Parathyroid adenoma (tissue), 2 donors: ENCODE measurements around the gene B3GNT9.

Source experiments
- H2AFZ ChIP-seq: fragments of 300-600 bp; sonication (generic); one replicate; pipeline ENCODE4 v1.7.0; 2017; ENCODE audit warnings: antibody characterized with exemption, mild to moderate bottlenecking
- H3K27ac ChIP-seq: fragments of 300-600 bp; sonication (generic); one replicate; pipeline ENCODE4 v1.7.0; 2017
- H3K27me3 ChIP-seq: fragments of 300-600 bp; sonication (generic); one replicate; pipeline ENCODE4 v1.7.0; 2017; ENCODE audit warnings: low read length; ENCODE audit not compliant: control insufficient read depth, insufficient read depth
- H3K36me3 ChIP-seq: fragments of 300-600 bp; sonication (generic); one replicate; pipeline ENCODE4 v1.7.0; 2017; ENCODE audit warnings: low read length; ENCODE audit not compliant: control insufficient read depth, insufficient read depth
- H3K4me1 ChIP-seq: fragments of 300-600 bp; sonication (generic); one replicate; pipeline ENCODE4 v1.7.0; 2017; ENCODE audit warnings: control low read depth
- H3K4me2 ChIP-seq: fragments of 300-600 bp; sonication (generic); one replicate; pipeline ENCODE4 v1.7.0; 2017; ENCODE audit warnings: low read length
- H3K4me3 ChIP-seq: fragments of 300-600 bp; sonication (generic); one replicate; pipeline ENCODE4 v1.7.0; 2017; ENCODE audit warnings: low read depth, low read length
- H3K79me2 ChIP-seq: fragments of 300-600 bp; sonication (generic); one replicate; pipeline ENCODE4 v1.7.0; 2017; ENCODE audit warnings: control low read depth
- H3K9ac ChIP-seq: fragments of 300-600 bp; sonication (generic); one replicate; pipeline ENCODE4 v1.7.0; 2017; ENCODE audit warnings: mild to moderate bottlenecking
- H3K9me3 ChIP-seq: fragments of 300-600 bp; sonication (generic); one replicate; pipeline ENCODE4 v1.7.0; 2017; ENCODE audit warnings: low read length; ENCODE audit not compliant: control insufficient read depth
- TF ChIP-seq, protein P1 (sequence below): fragments of 300-600 bp; sonication (generic); IDR thresholded peaks from one replicate; pipeline ENCODE4 v1.7.0; 2017; ENCODE audit warnings: antibody characterized with exemption, mild to moderate bottlenecking
- donor health status: primary hyperparathyroidism.

Gene B3GNT9

DNA sequence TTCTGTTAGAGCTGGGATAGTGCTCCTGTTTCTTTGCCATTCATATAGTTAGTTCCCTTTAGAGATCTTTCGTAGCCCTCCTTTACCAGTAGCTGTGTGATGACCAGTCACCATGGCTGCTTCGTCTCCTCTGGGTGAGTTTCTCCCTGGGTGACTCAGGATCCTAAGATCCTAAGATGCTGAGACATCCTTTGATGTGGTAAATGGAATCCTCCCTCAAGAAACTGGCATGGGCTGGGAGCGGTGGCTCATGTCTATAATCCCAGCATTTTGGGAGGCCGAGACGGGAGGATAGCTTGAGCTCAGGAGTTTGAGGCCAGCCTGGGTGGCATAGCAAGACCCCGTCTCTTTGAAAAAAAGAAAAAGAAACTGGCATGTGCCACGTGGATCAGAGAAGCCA is 35.2 kb downstream of the B3GNT9 start:
- Histone ChIP-seq H2AFZ (no peak overlapping the region), H3K4me3 (no peak overlapping the region), H3K9me3 (no peaks in the 10 kb centered on the region), H3K79me2 (peaks cover 30% of the 10 kb centered on the region), H3K4me2 (no peak overlapping the region), H3K4me1 (peaks cover 13% of the 10 kb centered on the region), H3K27me3 (no peaks in the 10 kb centered on the region), H3K27ac (no peak overlapping the region), H3K9ac (no peak overlapping the region), H3K36me3 (no peaks in the 10 kb centered on the region)
- TF ChIP-seq, protein P1, sequence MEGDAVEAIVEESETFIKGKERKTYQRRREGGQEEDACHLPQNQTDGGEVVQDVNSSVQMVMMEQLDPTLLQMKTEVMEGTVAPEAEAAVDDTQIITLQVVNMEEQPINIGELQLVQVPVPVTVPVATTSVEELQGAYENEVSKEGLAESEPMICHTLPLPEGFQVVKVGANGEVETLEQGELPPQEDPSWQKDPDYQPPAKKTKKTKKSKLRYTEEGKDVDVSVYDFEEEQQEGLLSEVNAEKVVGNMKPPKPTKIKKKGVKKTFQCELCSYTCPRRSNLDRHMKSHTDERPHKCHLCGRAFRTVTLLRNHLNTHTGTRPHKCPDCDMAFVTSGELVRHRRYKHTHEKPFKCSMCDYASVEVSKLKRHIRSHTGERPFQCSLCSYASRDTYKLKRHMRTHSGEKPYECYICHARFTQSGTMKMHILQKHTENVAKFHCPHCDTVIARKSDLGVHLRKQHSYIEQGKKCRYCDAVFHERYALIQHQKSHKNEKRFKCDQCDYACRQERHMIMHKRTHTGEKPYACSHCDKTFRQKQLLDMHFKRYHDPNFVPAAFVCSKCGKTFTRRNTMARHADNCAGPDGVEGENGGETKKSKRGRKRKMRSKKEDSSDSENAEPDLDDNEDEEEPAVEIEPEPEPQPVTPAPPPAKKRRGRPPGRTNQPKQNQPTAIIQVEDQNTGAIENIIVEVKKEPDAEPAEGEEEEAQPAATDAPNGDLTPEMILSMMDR, result no peak

DNA sequence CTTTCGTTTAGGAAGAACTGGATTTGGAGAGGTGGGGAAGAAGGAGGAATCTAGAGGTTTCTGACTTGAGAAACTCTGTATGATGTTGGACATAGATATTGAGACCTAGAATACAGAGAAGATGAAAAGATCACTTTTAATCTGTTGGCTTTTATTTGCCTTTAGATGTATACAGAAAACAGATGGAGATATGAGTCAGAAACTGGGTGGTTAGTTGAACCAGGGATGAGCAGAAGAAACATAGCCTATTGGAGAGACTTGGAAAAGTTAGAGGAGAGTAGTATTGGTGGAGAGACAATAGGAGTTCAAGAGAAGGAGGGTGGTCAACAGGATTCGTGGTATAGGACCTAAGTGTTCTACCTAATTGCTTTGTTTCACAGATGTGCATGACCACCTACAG is 36.0 kb downstream of the B3GNT9 start:
- Histone ChIP-seq H3K9me3 (no peaks in the 10 kb centered on the region), H3K4me1 (peaks cover 15% of the 10 kb centered on the region), H3K36me3 (no peaks in the 10 kb centered on the region), H3K79me2 (peaks cover 39% of the 10 kb centered on the region), H3K4me3 (no peak overlapping the region), H2AFZ (no peak overlapping the region), H3K27me3 (no peaks in the 10 kb centered on the region), H3K27ac (no peak overlapping the region), H3K4me2 (no peak overlapping the region), H3K9ac (no peak overlapping the region)
- TF ChIP-seq, protein P1, result no peak

DNA sequence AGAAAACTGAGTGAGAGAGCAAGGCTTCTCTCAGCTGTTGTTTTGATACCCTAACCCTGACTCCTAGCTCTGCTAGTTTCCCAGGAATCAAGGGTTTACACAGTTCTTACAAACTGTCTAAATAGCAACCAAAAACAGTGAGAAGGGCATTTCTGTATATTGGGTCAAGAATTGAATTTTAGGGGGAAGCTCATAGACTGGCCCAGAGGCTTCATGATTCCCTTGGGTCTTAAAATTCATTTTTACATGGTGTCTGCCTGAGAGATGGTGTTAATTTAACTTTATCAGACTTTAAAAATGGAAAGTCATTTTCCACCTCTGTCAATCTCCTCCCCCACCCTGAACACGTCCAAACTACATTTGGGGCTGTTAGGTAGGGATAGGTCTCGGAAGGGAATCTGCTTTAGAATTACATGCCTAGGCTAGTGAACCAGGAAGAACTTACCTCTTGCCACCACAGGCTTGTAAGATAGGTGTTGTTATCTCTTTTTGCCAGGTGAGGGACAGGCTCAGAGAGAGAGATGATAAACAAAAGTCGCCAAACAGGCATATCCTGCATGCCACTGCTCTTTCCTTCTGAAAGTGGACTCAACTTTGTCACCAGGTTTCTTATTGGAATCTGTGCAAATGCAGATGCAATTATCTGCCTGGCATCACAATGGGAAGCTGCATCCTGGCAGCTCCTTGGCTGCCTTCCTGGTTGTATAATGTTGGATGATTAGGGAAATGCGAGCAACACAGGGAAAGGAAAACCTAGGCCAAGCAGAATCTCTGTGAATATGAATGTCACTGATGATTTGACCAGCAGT is 38.0 kb downstream of the B3GNT9 start:
- Histone ChIP-seq H3K4me2 (no peak overlapping the region), H3K4me1 (peaks cover 17% of the 10 kb centered on the region), H3K36me3 (no peaks in the 10 kb centered on the region), H3K27me3 (no peaks in the 10 kb centered on the region), H3K4me3 (no peak overlapping the region), H3K9me3 (no peaks in the 10 kb centered on the region), H2AFZ (no peak overlapping the region), H3K79me2 (peaks cover 39% of the 10 kb centered on the region), H3K9ac (no peak overlapping the region), H3K27ac (no peak overlapping the region)
- TF ChIP-seq, protein P1, result no peak

DNA sequence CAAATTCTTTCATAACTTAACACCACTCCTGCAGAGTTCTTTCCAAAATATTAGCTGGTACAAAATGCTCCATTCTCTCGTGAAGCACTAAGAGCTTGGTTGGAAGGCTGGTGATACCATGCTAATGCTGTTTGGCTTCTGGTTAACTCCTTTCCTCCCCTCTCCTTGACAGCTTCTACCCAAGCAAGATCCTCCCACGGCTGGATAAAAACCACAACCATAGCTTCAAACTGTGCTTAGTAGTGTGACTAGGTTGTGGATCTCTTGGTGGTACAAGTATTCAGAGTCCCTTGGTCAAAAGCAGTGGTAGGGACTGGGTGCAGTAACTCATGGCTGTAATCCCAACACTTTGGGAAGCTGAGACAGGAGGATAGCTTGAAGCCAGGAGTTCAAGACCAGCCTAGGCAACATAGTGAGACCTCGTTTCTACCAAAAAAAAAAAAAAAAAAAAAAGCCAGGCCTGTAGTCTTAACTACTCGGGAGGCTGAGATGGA is 38.8 kb downstream of the B3GNT9 start:
- H3K27me3 ChIP-seq, result no peaks in the 10 kb centered on the region
- no peak overlapping the region for H3K9ac ChIP-seq
- H3K27ac ChIP-seq, result no peak overlapping the region
- H3K36me3 ChIP-seq, result no peaks in the 10 kb centered on the region
- no peak overlapping the region for H3K4me2 ChIP-seq
- no peak overlapping the region for H2AFZ ChIP-seq
- TF ChIP-seq, protein P1, result no peak
- no peak overlapping the region for H3K4me3 ChIP-seq
- no peaks in the 10 kb centered on the region for H3K9me3 ChIP-seq
- peaks cover 17% of the 10 kb centered on the region for H3K4me1 ChIP-seq
- peaks cover 36% of the 10 kb centered on the region for H3K79me2 ChIP-seq
